Kidney (tissue), 14 donors: ENCODE data around the gene GMDS. TPM values are rescaled to one million over a fixed set of nuclear protein-coding genes. Genes with fewer than 3 reads are reported as not detected.

ENCODE experiments used
- DNase-seq, 5 donors: peaks; one replicate each; pipeline ENCODE4 v3.0.0-alpha.2; 2013 to 2020
- FAIRE-seq: peaks from 2 replicates; lab custom pipeline; 2012; peaks lifted over from hg19 to GRCh38; lab: Jason Lieb, UNC
- H3K27ac ChIP-seq, 2 donors: one replicate each; pipeline ENCODE4 v1.7.0; 2013; ENCODE audit warnings: low read depth in 2 of 2, low read length in 2 of 2, inconsistent platforms in 1 of 2
- H3K27me3 ChIP-seq: one replicate; pipeline ENCODE4 v1.7.1; 2013; ENCODE audit warnings: low read length, inconsistent platforms; ENCODE audit not compliant: control insufficient read depth, insufficient read depth
- H3K36me3 ChIP-seq, 3 donors: one replicate each; pipeline versions ENCODE4 v1.7.0 to v1.7.1; 2013; ENCODE audit warnings: low read length in 3 of 3, control low read depth in 1 of 3, inconsistent platforms in 1 of 3; ENCODE audit not compliant: insufficient read depth in 3 of 3, control insufficient read depth in 2 of 3
- H3K4me1 ChIP-seq, 3 donors: one replicate each; pipeline versions ENCODE4 v1.7.0 to v1.7.1; 2013; ENCODE audit warnings: low read length in 3 of 3, inconsistent platforms in 1 of 3, low read depth in 1 of 3; ENCODE audit not compliant: control insufficient read depth in 2 of 3, insufficient read depth in 2 of 3
- H3K4me3 ChIP-seq, 3 donors: one replicate each; pipeline versions ENCODE4 v1.7.0 to v1.8.1; 2013; ENCODE audit warnings: low read length in 3 of 3, control low read depth in 1 of 3, inconsistent platforms in 1 of 3
- H3K9ac ChIP-seq, 3 donors: one replicate each; pipeline versions ENCODE4 v1.7.0 to v1.7.1; 2013; ENCODE audit warnings: low read length in 3 of 3, control low read depth in 1 of 3, inconsistent platforms in 1 of 3
- H3K9me3 ChIP-seq, 3 donors: one replicate each; pipeline versions ENCODE4 v1.7.0 to v1.7.1; 2013; ENCODE audit warnings: low read length in 3 of 3, control low read depth in 1 of 3, inconsistent platforms in 1 of 3; ENCODE audit not compliant: control insufficient read depth in 2 of 3, insufficient read depth in 1 of 3
- intact Hi-C: fragments of 100-400 bp; cut with DNase I; formaldehyde crosslinking; loops from one replicate; pipeline ENCODE4 v1.11.1; 2022
- polyA plus RNA-seq: library from polyadenylated mRNA; stranded (reverse); fragments of 350-450 nt; fragmentation: Illumina TruSeq; extraction: RNeasy Lipid Tissue Mini Kit (QIAGEN cat#74804); gene quantifications from one replicate; pipeline ENCODE4 v1.2.3, GENCODE V29; 2014; ENCODE audit warnings: low read depth, low replicate concordance; ENCODE audit not compliant: insufficient read depth
- total RNA-seq: library from RNA; stranded (reverse); fragmentation: NEBNext Ultra II Directional; extraction: Animal tissue kit (Norgen Biotek cat#: 25700); gene quantifications from one replicate; pipeline ENCODE4 v1.2.1, GENCODE V29; 2021
- TF ChIP-seq, protein P1 (sequence below): IDR thresholded peaks from 3 replicates; pipeline ENCODE4 v1.5.1; 2012; ENCODE audit warnings: mild to moderate bottlenecking, moderate library complexity, borderline replicate concordance; ENCODE audit not compliant: insufficient read depth; ENCODE audit errors: extremely low read depth
- donor health status: control.
- donor health status: control.
- donor health status: control.
- donor health status: control.
- donor health status: control.
- donor health status: DM: yes; HTN: yes; CAD: no.
- donor health status: Normal renal cell carcinoma (clear cell type).

Gene GMDS
- total and polyA plus RNA-seq, 2 donors from 2014 or later: 49.6 to 63.7 TPM

GRCh38 chr6:2225422-2226392, 19.7 kb downstream of the GMDS start:
- Histone ChIP-seq H3K4me3 (no peak overlapping the region), H3K36me3 (no peaks in the 10 kb centered on the region), H3K27me3 (no peaks in the 10 kb centered on the region), H3K9me3 (no peaks in the 10 kb centered on the region), H3K9ac (no peak overlapping the region), H3K27ac (peak overlapping the region in 1 of 2 donors; percentile 3), H3K4me1 (peaks cover 0 to 5% (median 5%) of the 10 kb centered on the region in 3 donors)
- no peak for FAIRE-seq
- intact Hi-C loops: no loop called here
- TF ChIP-seq, protein P1, sequence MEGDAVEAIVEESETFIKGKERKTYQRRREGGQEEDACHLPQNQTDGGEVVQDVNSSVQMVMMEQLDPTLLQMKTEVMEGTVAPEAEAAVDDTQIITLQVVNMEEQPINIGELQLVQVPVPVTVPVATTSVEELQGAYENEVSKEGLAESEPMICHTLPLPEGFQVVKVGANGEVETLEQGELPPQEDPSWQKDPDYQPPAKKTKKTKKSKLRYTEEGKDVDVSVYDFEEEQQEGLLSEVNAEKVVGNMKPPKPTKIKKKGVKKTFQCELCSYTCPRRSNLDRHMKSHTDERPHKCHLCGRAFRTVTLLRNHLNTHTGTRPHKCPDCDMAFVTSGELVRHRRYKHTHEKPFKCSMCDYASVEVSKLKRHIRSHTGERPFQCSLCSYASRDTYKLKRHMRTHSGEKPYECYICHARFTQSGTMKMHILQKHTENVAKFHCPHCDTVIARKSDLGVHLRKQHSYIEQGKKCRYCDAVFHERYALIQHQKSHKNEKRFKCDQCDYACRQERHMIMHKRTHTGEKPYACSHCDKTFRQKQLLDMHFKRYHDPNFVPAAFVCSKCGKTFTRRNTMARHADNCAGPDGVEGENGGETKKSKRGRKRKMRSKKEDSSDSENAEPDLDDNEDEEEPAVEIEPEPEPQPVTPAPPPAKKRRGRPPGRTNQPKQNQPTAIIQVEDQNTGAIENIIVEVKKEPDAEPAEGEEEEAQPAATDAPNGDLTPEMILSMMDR: no peak
- no peak for DNase-seq

GRCh38 chr6:2224847-2225382, 20.5 kb downstream of the GMDS start:
- no peak overlapping the region for H3K9ac ChIP-seq
- no peaks in the 10 kb centered on the region for H3K36me3 ChIP-seq
- H3K27me3 ChIP-seq: no peaks in the 10 kb centered on the region
- H3K4me3 ChIP-seq: no peak overlapping the region
- DNase-seq (no peak), FAIRE-seq (no peak)
- intact Hi-C loops: no loop called here
- no peaks in the 10 kb centered on the region for H3K9me3 ChIP-seq
- TF ChIP-seq, protein P1: no peak
- no peak overlapping the region for H3K27ac ChIP-seq
- peaks cover 0 to 5% (median 5%) of the 10 kb centered on the region in 3 donors for H3K4me1 ChIP-seq

DNA sequence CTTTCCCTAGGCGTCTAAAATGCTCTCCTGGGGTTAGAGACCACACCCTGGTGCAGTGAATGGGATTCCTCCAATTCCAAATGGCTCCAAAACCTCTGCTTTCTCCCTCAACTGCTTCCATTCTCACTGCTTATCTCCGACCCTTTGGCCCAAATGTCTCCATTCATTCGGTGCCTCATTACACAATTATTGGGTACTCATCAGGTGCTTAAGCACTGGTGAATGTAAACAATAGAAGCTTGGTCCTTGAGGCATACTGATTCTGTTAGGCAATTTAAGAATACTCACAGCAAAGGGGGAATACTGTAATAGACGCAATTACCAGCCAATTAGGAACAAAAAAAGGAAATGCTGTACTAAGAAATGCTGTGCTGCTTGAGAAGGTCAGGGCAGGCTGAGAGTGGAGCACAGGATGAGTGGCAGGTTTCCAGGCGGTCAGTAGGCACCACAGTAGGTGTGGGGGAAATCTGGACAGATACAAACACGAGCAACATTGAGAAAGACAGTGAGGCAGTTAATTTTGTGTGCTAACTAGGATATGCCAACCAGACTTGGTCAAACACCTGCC, 23.0 kb downstream of the GMDS start:
- Histone ChIP-seq H3K36me3 (no peaks in the 10 kb centered on the region), H3K4me1 (peaks cover 0 to 5% (median 5%) of the 10 kb centered on the region in 3 donors), H3K9ac (peak overlapping the region in 2 of 3 donors; percentile 79 to 88), H3K27me3 (no peaks in the 10 kb centered on the region), H3K9me3 (no peaks in the 10 kb centered on the region), H3K27ac (no peak overlapping the region), H3K4me3 (peak overlapping the region; percentile 52 to 97 (median 87))
- intact Hi-C loops: no loop called here
- FAIRE-seq: no peak
- no peak for DNase-seq
- TF ChIP-seq, protein P1: no peak
